ENCODE measurements around the gene FOXP1. TPM values are rescaled to one million over a fixed set of nuclear protein-coding genes. Genes with fewer than 3 reads are reported as not detected.

FOXP1 gene
- total RNA-seq, 2 experiments from 2014 or later = 493 to 508 TPM

- no peak for TF ChIP-seq CTCF (IDR thresholded peaks at IDR 0.05)
- Histone ChIP-seq H3K27me3 (ENCODE audit: control insufficient read depth in 1 of 2, insufficient read depth in 2 of 2, low read length in 2 of 2) (no peaks in the 10 kb centered on the region), H3K27ac (ENCODE audit: low read depth in 1 of 2, low read length in 2 of 2) (peak overlapping the region; percentile 67 to 68), H3K36me3 (ENCODE audit: insufficient read depth, low read length) (no peaks in the 10 kb centered on the region), H3K9me3 (ENCODE audit: control insufficient read depth in 1 of 2, insufficient read depth in 1 of 2, low read length in 2 of 2) (no peaks in the 10 kb centered on the region), H3K4me3 (ENCODE audit: low read length) (peak overlapping the region; percentile 3), H3K4me1 (ENCODE audit: insufficient read depth, low read length) (peaks cover 36% of the 10 kb centered on the region)
- POLR2A ChIA-PET = interaction anchor here (0.7 to 2.0 kb wide), 12 partner anchors 8 to 241 kb away, joined by 3 to 9 read pairs (median 5); no protein-coding TSS in a partner anchor
- no peaks in the 10 kb centered on the region for H3K9me3 Mint-ChIP-seq
- DNase-seq = peak in 3 of 14 experiments; percentile 38 to 53 (median 50)
- no peaks in the 10 kb centered on the region for H3K27me3 Mint-ChIP-seq
- intact Hi-C loops (cut with DNase I, micrococcal nuclease) = loop anchor here in 1 of 2 experiments (2.0 to 10.0 kb wide), 4 partner anchors 60 to 308 kb away; no protein-coding TSS in a partner anchor
- H3K4me3 Mint-ChIP-seq = peak overlapping the region; percentile 40
- CTCF ChIA-PET = interaction anchor here (0.6 to 2.0 kb wide), 10 partner anchors 8 to 138 kb away, joined by 3 to 6 read pairs (median 3); no protein-coding TSS in a partner anchor
- H3K27ac Mint-ChIP-seq = peak overlapping the region; percentile 87
- H3K4me1 Mint-ChIP-seq (ENCODE audit: low read depth) = peaks cover 81% of the 10 kb centered on the region
- ATAC-seq (ENCODE audit: poor library complexity) = peak; percentile 41
- peaks cover 25% of the 10 kb centered on the region for H3K36me3 Mint-ChIP-seq (ENCODE audit: low read depth)
Measured at GRCh38 chr3:71372241-71372768, 211.2 kb downstream of the FOXP1 start.

GRCh38 chr3:71371282-71371681 lies 212.2 kb downstream of the FOXP1 start:
- TF ChIP-seq CTCF (IDR thresholded peaks at IDR 0.05) = no peak
- H3K36me3 ChIP-seq (ENCODE audit: insufficient read depth, low read length) = no peaks in the 10 kb centered on the region
- no peaks in the 10 kb centered on the region for H3K9me3 ChIP-seq (ENCODE audit: control insufficient read depth in 1 of 2, insufficient read depth in 1 of 2, low read length in 2 of 2)
- intact Hi-C loops (cut with DNase I, micrococcal nuclease) = loop anchor here in 1 of 2 experiments (10.0 kb wide), 1 partner anchor 306 kb away; no protein-coding TSS in a partner anchor
- no peak for DNase-seq
- H3K27ac ChIP-seq (ENCODE audit: low read depth in 1 of 2, low read length in 2 of 2) = no peak overlapping the region
- CTCF ChIA-PET = interaction anchor here (0.7 kb wide), 1 partner anchor 137 kb away, joined by 4 read pairs; no protein-coding TSS in a partner anchor
- H3K9me3 Mint-ChIP-seq = no peaks in the 10 kb centered on the region
- ATAC-seq (ENCODE audit: poor library complexity) = no peak
- POLR2A ChIA-PET = interaction anchor here (2.0 kb wide), 1 partner anchor 65 kb away, joined by 9 read pairs; no protein-coding TSS in a partner anchor
- H3K27me3 Mint-ChIP-seq = no peaks in the 10 kb centered on the region
- H3K36me3 Mint-ChIP-seq (ENCODE audit: low read depth) = peaks cover 32% of the 10 kb centered on the region
- H3K4me1 ChIP-seq (ENCODE audit: insufficient read depth, low read length) = peaks cover 39% of the 10 kb centered on the region
- H3K4me1 Mint-ChIP-seq (ENCODE audit: low read depth) = peaks cover 82% of the 10 kb centered on the region
- H3K4me3 ChIP-seq (ENCODE audit: low read length) = no peak overlapping the region
- H3K27me3 ChIP-seq (ENCODE audit: control insufficient read depth in 1 of 2, insufficient read depth in 2 of 2, low read length in 2 of 2) = no peaks in the 10 kb centered on the region
- peak overlapping the region; percentile 87 for H3K27ac Mint-ChIP-seq
- no peak overlapping the region for H3K4me3 Mint-ChIP-seq

DNA sequence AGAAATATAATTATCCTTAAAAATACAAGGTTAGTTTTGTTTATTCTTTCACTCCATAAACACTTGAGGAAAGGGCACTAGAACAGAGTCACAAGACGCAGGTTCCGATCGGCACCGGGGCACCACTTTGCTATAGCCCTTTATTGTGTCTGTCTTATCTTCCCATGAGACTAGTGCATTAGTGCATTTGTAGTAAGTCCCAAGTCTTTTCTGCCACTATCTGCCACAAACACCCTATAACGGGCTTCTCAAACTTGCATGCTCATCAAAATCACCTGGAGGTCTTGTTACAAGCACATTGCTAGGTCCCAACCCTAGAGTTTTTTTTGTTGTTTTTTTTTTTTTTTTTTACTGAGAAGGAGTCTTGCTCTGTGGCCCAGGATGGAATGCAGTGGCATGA lies 213.1 kb downstream of the FOXP1 start:
- Mint-ChIP-seq H3K9me3 (no peaks in the 10 kb centered on the region), H3K4me3 (no peak overlapping the region), H3K4me1 (ENCODE audit: low read depth) (peaks cover 82% of the 10 kb centered on the region), H3K36me3 (ENCODE audit: low read depth) (peaks cover 28% of the 10 kb centered on the region), H3K27ac (peak overlapping the region; percentile 87), H3K27me3 (no peaks in the 10 kb centered on the region)
- CTCF ChIA-PET = interaction anchor here (0.7 kb wide), 1 partner anchor 136 kb away, joined by 4 read pairs; no protein-coding TSS in a partner anchor
- DNase-seq = no peak
- ATAC-seq (ENCODE audit: poor library complexity) = no peak
- no peaks in the 10 kb centered on the region for H3K9me3 ChIP-seq (ENCODE audit: control insufficient read depth in 1 of 2, insufficient read depth in 1 of 2, low read length in 2 of 2)
- no peak overlapping the region for H3K27ac ChIP-seq (ENCODE audit: low read depth in 1 of 2, low read length in 2 of 2)
- POLR2A ChIA-PET = no interaction called here
- H3K27me3 ChIP-seq (ENCODE audit: control insufficient read depth in 1 of 2, insufficient read depth in 2 of 2, low read length in 2 of 2) = no peaks in the 10 kb centered on the region
- TF ChIP-seq CTCF (IDR thresholded peaks at IDR 0.05) = no peak
- no peak overlapping the region for H3K4me3 ChIP-seq (ENCODE audit: low read length)
- H3K36me3 ChIP-seq (ENCODE audit: insufficient read depth, low read length) = no peaks in the 10 kb centered on the region
- intact Hi-C loops (cut with DNase I, micrococcal nuclease) = loop anchor here in 1 of 2 experiments (10.0 kb wide), 1 partner anchor 306 kb away; no protein-coding TSS in a partner anchor
- peaks cover 39% of the 10 kb centered on the region for H3K4me1 ChIP-seq (ENCODE audit: insufficient read depth, low read length)
